Liver (tissue), 9 donors: ENCODE data around the gene STX12. TPM values are rescaled to one million over a fixed set of nuclear protein-coding genes. Genes with fewer than 3 reads are reported as not detected.
"Not testable (repeated sequence)": the region's sequence is repeated elsewhere in the genome, so short reads cannot be mapped to it uniquely, and the experiment has no call there.

Source experiments
- DNase-seq: peaks from one replicate; pipeline ENCODE4 v3.0.0-alpha.2; 2017; ENCODE audit warnings: low spot score
- H3K27ac ChIP-seq, 2 donors: one replicate each; pipeline ENCODE4 v1.7.0; 2013; ENCODE audit warnings: inconsistent platforms in 2 of 2, low read length in 2 of 2, control low read depth in 1 of 2, low read depth in 1 of 2, mild to moderate bottlenecking in 1 of 2
- H3K27me3 ChIP-seq, 4 donors: one replicate each; pipeline versions ENCODE4 v1.6.1 to v1.7.0; 2013; ENCODE audit warnings: low read length in 3 of 4, inconsistent platforms in 1 of 4, mild to moderate bottlenecking in 1 of 4, moderate library complexity in 1 of 4; ENCODE audit not compliant: control insufficient read depth in 4 of 4, insufficient read depth in 4 of 4
- H3K36me3 ChIP-seq, 4 donors: one replicate each; pipeline versions ENCODE4 v1.6.1 to v1.7.0; 2013; ENCODE audit warnings: low read length in 3 of 4, mild to moderate bottlenecking in 3 of 4, low read depth in 1 of 4, moderate library complexity in 1 of 4; ENCODE audit not compliant: control insufficient read depth in 4 of 4, insufficient read depth in 3 of 4
- H3K4me1 ChIP-seq, 4 donors: one replicate each; pipeline versions ENCODE4 v1.6.1 to v1.7.0; 2013; ENCODE audit warnings: low read length in 3 of 4, mild to moderate bottlenecking in 3 of 4, moderate library complexity in 1 of 4; ENCODE audit not compliant: control insufficient read depth in 4 of 4, insufficient read depth in 4 of 4
- H3K4me3 ChIP-seq, 3 donors: one replicate each; pipeline versions ENCODE4 v1.6.1 to v1.7.0; 2013; ENCODE audit warnings: low read length in 3 of 3, control low read depth in 1 of 3, low read depth in 1 of 3, mild to moderate bottlenecking in 1 of 3
- H3K9ac ChIP-seq, 2 donors: one replicate each; pipeline ENCODE4 v1.7.0; 2013; ENCODE audit warnings: low read length in 2 of 2, mild to moderate bottlenecking in 2 of 2, moderate library complexity in 2 of 2, control low read depth in 1 of 2, low read depth in 1 of 2
- H3K9me3 ChIP-seq, 4 donors: one replicate each; pipeline versions ENCODE4 v1.6.1 to v1.7.0; 2013; ENCODE audit warnings: low read length in 3 of 4; ENCODE audit not compliant: control insufficient read depth in 4 of 4
- EGR1 ChIP-seq, 2 donors: IDR thresholded peaks; 2 replicates each; pipeline ENCODE4 v1.6.1; 2016 to 2018; ENCODE audit warnings: antibody characterized with exemption in 2 of 2, low read depth in 2 of 2
- FOXA1 ChIP-seq: IDR thresholded peaks from 2 replicates; pipeline ENCODE4 v1.6.1; 2016; ENCODE audit warnings: antibody characterized with exemption
- FOXA2 ChIP-seq: IDR thresholded peaks from 2 replicates; pipeline ENCODE4 v1.6.1; 2016; ENCODE audit warnings: antibody characterized with exemption
- GABPA ChIP-seq, 2 donors: IDR thresholded peaks in 1 of 2; conservative IDR thresholded peaks in 1 of 2; 2 replicates each; pipeline ENCODE4 v1.6.1; 2016; ENCODE audit warnings: antibody characterized with exemption in 2 of 2, mild to moderate bottlenecking in 1 of 2, moderate library complexity in 1 of 2
- HNF4A ChIP-seq, 2 donors: conservative IDR thresholded peaks; 2 replicates each; pipeline ENCODE4 v1.6.1; 2016; ENCODE audit warnings: antibody characterized with exemption in 2 of 2, mild to moderate bottlenecking in 2 of 2
- HNF4G ChIP-seq: IDR thresholded peaks from 2 replicates; pipeline ENCODE4 v1.6.1; 2016; ENCODE audit warnings: antibody characterized with exemption
- JUND ChIP-seq, 2 donors: IDR thresholded peaks; 2 replicates each; pipeline ENCODE4 v1.6.1; 2016; ENCODE audit warnings: antibody characterized with exemption in 2 of 2
- NR2F2 ChIP-seq: IDR thresholded peaks from 2 replicates; pipeline ENCODE4 v1.6.1; 2016; ENCODE audit warnings: antibody characterized with exemption
- RAD21 ChIP-seq, 2 donors: IDR thresholded peaks; 2 replicates each; pipeline ENCODE4 v1.6.1; 2016; ENCODE audit warnings: antibody characterized with exemption in 2 of 2, mild to moderate bottlenecking in 2 of 2
- RXRA ChIP-seq, 2 donors: IDR thresholded peaks; 2 replicates each; pipeline ENCODE4 v1.6.1; 2017 to 2018; ENCODE audit warnings: antibody characterized with exemption in 2 of 2, mild to moderate bottlenecking in 1 of 2
- SP1 ChIP-seq: IDR thresholded peaks from 2 replicates; pipeline ENCODE4 v1.6.1; 2018; ENCODE audit warnings: antibody characterized with exemption, mild to moderate bottlenecking
- TAF1 ChIP-seq: conservative IDR thresholded peaks from 2 replicates; pipeline ENCODE4 v1.6.1; 2016; ENCODE audit warnings: antibody characterized with exemption, mild to moderate bottlenecking
- YY1 ChIP-seq: IDR thresholded peaks from 2 replicates; pipeline ENCODE4 v1.6.1; 2016; ENCODE audit warnings: antibody characterized with exemption, mild to moderate bottlenecking
- ZBTB33 ChIP-seq: IDR thresholded peaks from 2 replicates; pipeline ENCODE4 v1.6.1; 2016; ENCODE audit warnings: antibody characterized with exemption
- WGBS: extraction: QIAGEN DNeasy Blood & Tissue Kit; methylation state at CpG from one replicate; pipeline ENCODE4 v1.1.7; 2013; 5-methylcytosine and 5-hydroxymethylcytosine counted together
- polyA plus RNA-seq, 2 donors: library from polyadenylated mRNA; stranded (reverse) in 1 of 2; unstranded in 1 of 2; fragments of 200-250 nt in 1 of 2; fragments of >200 nt in 1 of 2; fragmentation: Nextera tagmentation in 1 of 2; extraction: Ambion mirVana in 1 of 2; gene quantifications; one replicate each; pipeline versions ENCODE4 v1.2.1 to v1.2.3, GENCODE V29; 2013 to 2015
- total RNA-seq, 2 donors: library from RNA; depleted of rRNA; stranded (reverse); fragments of >200 nt; gene quantifications; one replicate each; pipeline ENCODE4 v1.2.3, GENCODE V29; 2014
- TF ChIP-seq, protein P1 (sequence below): IDR thresholded peaks from 2 replicates; pipeline ENCODE4 v1.6.1; 2016; ENCODE audit warnings: antibody characterized with exemption
- TF ChIP-seq, protein P2 (sequence below): fragments of 150-350 bp; IDR thresholded peaks from 2 replicates; pipeline ENCODE4 v1.5.1; 2017; ENCODE audit warnings: improper control_type of control experiment, low read depth, low read length; ENCODE audit not compliant: missing input control
- TF ChIP-seq, protein P3 (sequence below): IDR thresholded peaks from 2 replicates; pipeline ENCODE4 v1.6.1; 2016; ENCODE audit warnings: antibody characterized with exemption, mild to moderate bottlenecking
- TF ChIP-seq, protein P4 (sequence below): IDR thresholded peaks from 2 replicates; pipeline ENCODE4 v1.6.1; 2016; ENCODE audit warnings: antibody characterized with exemption
- donor health status: healthy.
- donor health status: healthy.
- donor health status: healthy.
- donor health status: healthy.
- donor health status: healthy.

STX12 gene
- total and polyA plus RNA-seq, 4 donors = 10.0 to 23.3 (median 13.7) TPM

DNA sequence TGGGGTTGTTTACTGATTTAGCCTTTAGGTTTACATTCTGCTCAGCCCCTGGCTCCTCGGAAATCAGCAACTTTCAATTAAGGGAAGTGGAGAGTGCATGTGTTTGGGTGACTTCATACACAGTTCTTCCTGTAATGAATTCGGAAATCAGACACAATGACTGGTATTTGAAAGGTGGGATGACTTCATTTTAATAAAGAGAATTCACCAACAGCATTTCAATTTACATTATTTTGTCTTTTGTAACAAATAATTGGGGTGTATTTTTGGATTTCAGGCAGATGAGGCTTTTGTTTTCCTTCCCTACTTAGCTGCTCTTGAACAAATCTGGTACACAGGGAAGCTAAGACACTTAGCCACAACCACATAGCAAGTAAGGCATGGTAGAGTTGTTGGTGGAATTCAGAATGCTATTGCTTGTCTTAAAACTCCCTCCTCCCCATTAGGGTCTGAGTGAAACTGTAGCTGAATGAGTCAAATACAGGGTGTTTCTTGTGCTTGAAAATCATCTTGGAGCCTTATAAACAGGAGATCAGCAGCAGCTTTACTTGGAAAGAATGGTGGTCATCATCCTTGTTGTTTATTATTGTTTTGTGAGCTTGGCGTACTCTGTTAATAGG, 917 bp downstream of the STX12 start:
- DNase-seq = no peak
- peaks cover 2 to 12% (median 10%) of the 10 kb centered on the region in 4 donors for H3K4me1 ChIP-seq
- H3K36me3 ChIP-seq = no peaks in the 10 kb centered on the region
- peak overlapping the region; percentile 92 to 98 for H3K9ac ChIP-seq
- peak overlapping the region; percentile 89 to 93 for H3K27ac ChIP-seq
- 29% methylated on average over 3 of the region's 3 CpGs for WGBS
- no peaks in the 10 kb centered on the region for H3K27me3 ChIP-seq
- H3K9me3 ChIP-seq = no peaks in the 10 kb centered on the region
- H3K4me3 ChIP-seq = peak overlapping the region; percentile 90 to 96 (median 91)
- TF ChIP-seq TAF1 (no peak), HNF4G (no peak), RAD21 (IDR thresholded peaks at IDR 0.05) (no peak)

GRCh38 chr1:27774654-27775053, 1.6 kb downstream of the STX12 start:
- 92% methylated on average over 2 of the region's 2 CpGs for WGBS
- H3K27me3 ChIP-seq = no peaks in the 10 kb centered on the region
- H3K27ac ChIP-seq = no peak overlapping the region
- peak overlapping the region; percentile 72 to 98 for H3K9ac ChIP-seq
- H3K4me1 ChIP-seq = peaks cover 2 to 12% (median 10%) of the 10 kb centered on the region in 4 donors
- TF ChIP-seq SP1 (no peak), GABPA (IDR thresholded peaks at IDR 0.05 in 1 of 2, conservative IDR thresholded peaks at IDR 0.05 in 1 of 2) (no peak), ZBTB33 (no peak), FOXA2 (no peak), FOXA1 (no peak), HNF4A (conservative IDR thresholded peaks at IDR 0.05) (no peak), YY1 (no peak), HNF4G (no peak), RXRA (IDR thresholded peaks at IDR 0.05) (no peak), RAD21 (IDR thresholded peaks at IDR 0.05) (no peak), NR2F2 (no peak), JUND (IDR thresholded peaks at IDR 0.05) (no peak), EGR1 (IDR thresholded peaks at IDR 0.05; ENCODE audit: low read depth in 2 of 2) (no peak), TAF1 (no peak)
- TF ChIP-seq, protein P1, sequence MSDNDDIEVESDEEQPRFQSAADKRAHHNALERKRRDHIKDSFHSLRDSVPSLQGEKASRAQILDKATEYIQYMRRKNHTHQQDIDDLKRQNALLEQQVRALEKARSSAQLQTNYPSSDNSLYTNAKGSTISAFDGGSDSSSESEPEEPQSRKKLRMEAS = no peak
- TF ChIP-seq, protein P2, sequence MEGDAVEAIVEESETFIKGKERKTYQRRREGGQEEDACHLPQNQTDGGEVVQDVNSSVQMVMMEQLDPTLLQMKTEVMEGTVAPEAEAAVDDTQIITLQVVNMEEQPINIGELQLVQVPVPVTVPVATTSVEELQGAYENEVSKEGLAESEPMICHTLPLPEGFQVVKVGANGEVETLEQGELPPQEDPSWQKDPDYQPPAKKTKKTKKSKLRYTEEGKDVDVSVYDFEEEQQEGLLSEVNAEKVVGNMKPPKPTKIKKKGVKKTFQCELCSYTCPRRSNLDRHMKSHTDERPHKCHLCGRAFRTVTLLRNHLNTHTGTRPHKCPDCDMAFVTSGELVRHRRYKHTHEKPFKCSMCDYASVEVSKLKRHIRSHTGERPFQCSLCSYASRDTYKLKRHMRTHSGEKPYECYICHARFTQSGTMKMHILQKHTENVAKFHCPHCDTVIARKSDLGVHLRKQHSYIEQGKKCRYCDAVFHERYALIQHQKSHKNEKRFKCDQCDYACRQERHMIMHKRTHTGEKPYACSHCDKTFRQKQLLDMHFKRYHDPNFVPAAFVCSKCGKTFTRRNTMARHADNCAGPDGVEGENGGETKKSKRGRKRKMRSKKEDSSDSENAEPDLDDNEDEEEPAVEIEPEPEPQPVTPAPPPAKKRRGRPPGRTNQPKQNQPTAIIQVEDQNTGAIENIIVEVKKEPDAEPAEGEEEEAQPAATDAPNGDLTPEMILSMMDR = no peak
- TF ChIP-seq, protein P3, sequence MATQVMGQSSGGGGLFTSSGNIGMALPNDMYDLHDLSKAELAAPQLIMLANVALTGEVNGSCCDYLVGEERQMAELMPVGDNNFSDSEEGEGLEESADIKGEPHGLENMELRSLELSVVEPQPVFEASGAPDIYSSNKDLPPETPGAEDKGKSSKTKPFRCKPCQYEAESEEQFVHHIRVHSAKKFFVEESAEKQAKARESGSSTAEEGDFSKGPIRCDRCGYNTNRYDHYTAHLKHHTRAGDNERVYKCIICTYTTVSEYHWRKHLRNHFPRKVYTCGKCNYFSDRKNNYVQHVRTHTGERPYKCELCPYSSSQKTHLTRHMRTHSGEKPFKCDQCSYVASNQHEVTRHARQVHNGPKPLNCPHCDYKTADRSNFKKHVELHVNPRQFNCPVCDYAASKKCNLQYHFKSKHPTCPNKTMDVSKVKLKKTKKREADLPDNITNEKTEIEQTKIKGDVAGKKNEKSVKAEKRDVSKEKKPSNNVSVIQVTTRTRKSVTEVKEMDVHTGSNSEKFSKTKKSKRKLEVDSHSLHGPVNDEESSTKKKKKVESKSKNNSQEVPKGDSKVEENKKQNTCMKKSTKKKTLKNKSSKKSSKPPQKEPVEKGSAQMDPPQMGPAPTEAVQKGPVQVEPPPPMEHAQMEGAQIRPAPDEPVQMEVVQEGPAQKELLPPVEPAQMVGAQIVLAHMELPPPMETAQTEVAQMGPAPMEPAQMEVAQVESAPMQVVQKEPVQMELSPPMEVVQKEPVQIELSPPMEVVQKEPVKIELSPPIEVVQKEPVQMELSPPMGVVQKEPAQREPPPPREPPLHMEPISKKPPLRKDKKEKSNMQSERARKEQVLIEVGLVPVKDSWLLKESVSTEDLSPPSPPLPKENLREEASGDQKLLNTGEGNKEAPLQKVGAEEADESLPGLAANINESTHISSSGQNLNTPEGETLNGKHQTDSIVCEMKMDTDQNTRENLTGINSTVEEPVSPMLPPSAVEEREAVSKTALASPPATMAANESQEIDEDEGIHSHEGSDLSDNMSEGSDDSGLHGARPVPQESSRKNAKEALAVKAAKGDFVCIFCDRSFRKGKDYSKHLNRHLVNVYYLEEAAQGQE = no peak
- TF ChIP-seq, protein P4, sequence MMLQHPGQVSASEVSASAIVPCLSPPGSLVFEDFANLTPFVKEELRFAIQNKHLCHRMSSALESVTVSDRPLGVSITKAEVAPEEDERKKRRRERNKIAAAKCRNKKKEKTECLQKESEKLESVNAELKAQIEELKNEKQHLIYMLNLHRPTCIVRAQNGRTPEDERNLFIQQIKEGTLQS = no peak
- H3K4me3 ChIP-seq = no peak overlapping the region
- H3K9me3 ChIP-seq = no peaks in the 10 kb centered on the region
- no peak for DNase-seq
- H3K36me3 ChIP-seq = no peaks in the 10 kb centered on the region

DNA sequence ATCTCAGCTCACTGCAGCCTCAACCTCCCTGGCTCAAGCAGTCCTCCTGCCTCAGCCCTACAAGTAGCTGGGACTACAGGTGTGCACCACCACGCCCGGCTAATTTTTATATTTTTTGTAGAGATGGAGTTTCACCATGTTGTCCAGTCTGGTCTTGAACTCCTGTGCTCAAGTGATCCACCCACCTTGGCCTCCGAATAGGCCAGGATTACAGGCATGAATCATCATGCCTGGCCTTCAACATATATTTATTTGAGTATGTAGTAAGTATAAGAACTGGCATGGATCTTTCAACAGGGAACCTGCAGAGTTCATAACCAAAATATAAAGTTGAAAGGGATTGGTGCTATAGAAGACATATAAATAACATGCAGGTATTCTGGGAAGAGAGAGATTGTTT, 2.3 kb downstream of the STX12 start:
- peaks cover 2 to 12% (median 10%) of the 10 kb centered on the region in 4 donors for H3K4me1 ChIP-seq
- H3K27me3 ChIP-seq, H3K36me3 ChIP-seq, DNase-seq, H3K9ac ChIP-seq, H3K4me3 ChIP-seq, H3K9me3 ChIP-seq, H3K27ac ChIP-seq: not testable (repeated sequence)
- 90% methylated on average over 3 of the region's 3 CpGs for WGBS

DNA sequence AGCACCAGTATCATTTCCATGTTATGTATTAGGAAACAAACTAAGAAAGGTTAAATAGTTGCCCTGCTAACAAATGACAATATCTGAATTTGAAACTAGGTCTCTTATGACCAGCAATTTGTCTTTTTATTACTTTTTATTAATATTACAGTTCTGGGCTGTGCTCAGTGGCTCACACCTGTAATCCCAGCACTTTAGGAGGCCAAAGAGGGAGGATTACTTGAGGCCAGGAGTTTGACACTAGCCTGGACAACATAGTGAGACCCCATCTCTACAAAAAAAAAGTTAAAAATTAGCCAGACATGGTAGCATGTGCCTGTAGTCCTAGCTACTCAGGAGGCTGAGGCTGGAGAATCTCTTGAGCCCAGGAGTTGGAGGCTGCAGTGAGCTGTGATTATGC, 3.3 kb downstream of the STX12 start:
- H3K9ac ChIP-seq, H3K4me3 ChIP-seq, H3K36me3 ChIP-seq, H3K27me3 ChIP-seq, DNase-seq, H3K9me3 ChIP-seq, H3K27ac ChIP-seq: not testable (repeated sequence)
- peaks cover 2 to 12% (median 10%) of the 10 kb centered on the region in 4 donors for H3K4me1 ChIP-seq
